ENCODE measurements around the gene PPP3R2. TPM values are rescaled to one million over a fixed set of nuclear protein-coding genes. Genes with fewer than 3 reads are reported as not detected.

PPP3R2 gene
- total and polyA plus RNA-seq, 2 experiments from 2014 or later, result not detected

DNA sequence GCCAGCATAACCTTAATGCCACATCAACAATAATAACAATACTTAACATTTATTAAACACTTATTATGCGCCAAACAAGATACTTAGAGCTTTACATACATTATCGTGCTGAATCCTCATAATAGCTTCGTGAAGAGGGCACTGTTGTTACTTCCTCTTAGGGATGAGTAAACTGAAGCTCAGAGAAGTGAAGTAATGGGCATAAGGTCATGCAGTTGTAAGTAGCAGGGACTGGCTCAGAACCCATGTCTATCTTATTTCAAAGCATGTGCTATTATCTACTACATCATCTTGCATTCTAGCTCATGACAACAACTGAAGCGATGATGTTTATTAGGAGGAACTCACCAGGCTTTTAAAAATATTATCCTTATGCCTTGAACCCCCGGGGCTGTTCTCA, 34.9 kb upstream of the PPP3R2 start:
- Mint-ChIP-seq H3K27ac (no peak overlapping the region), H3K4me3 (no peak overlapping the region), H3K9me3 (no peaks in the 10 kb centered on the region), H3K4me1 (peaks cover 9% of the 10 kb centered on the region; the same call in 2 of the 3 replicates), H3K36me3 (ENCODE audit: low read depth) (no peaks in the 10 kb centered on the region), H3K27me3 (ENCODE audit: insufficient read depth, low read depth, poor library complexity) (no peaks in the 10 kb centered on the region)
- no peak overlapping the region for H3K4me3 ChIP-seq
- no peaks in the 10 kb centered on the region for H4K20me1 ChIP-seq (replicated peaks; ENCODE audit: insufficient read depth)
- H3F3A ChIP-seq (replicated peaks; ENCODE audit: low read depth), result no peaks in the 10 kb centered on the region
- no peak for TF ChIP-seq CREB1 (CRISPR knock-in tag; IDR thresholded peaks at IDR 0.05; ENCODE audit: low read depth)
- no peak for ATAC-seq
- H3K9me2 ChIP-seq (ENCODE audit: insufficient read depth), result peaks cover 4% of the 10 kb centered on the region; the same call in 1 of the 2 replicates
- H3K27me3 ChIP-seq (ENCODE audit: insufficient read depth), result no peaks in the 10 kb centered on the region
- H3K79me2 ChIP-seq (replicated peaks; ENCODE audit: insufficient read depth), result no peaks in the 10 kb centered on the region
- no peaks in the 10 kb centered on the region for H3K36me3 ChIP-seq (ENCODE audit: insufficient read depth)
- no peak overlapping the region for H3K4me2 ChIP-seq
- no peak for DNase-seq (ENCODE audit: low spot score)
- H3K4me1 ChIP-seq (ENCODE audit: insufficient read depth), result 0 out of 2 replicates have a peak, but pooled peaks cover 2% of the 10 kb centered on the region
- H2AFZ ChIP-seq, result no peak overlapping the region
- no peak overlapping the region for H3K27ac ChIP-seq (ENCODE audit: low read depth)

- H3F3A ChIP-seq (replicated peaks; ENCODE audit: low read depth), result no peaks in the 10 kb centered on the region
- H3K4me3 ChIP-seq, result no peak overlapping the region
- Mint-ChIP-seq H3K27ac (no peak overlapping the region), H3K27me3 (ENCODE audit: insufficient read depth, low read depth, poor library complexity) (no peaks in the 10 kb centered on the region), H3K4me1 (peaks cover 9% of the 10 kb centered on the region; the same call in 2 of the 3 replicates), H3K9me3 (no peaks in the 10 kb centered on the region), H3K36me3 (ENCODE audit: low read depth) (no peaks in the 10 kb centered on the region), H3K4me3 (no peak overlapping the region)
- H3K9me2 ChIP-seq (ENCODE audit: insufficient read depth), result peaks cover 4% of the 10 kb centered on the region; the same call in 1 of the 2 replicates
- DNase-seq (ENCODE audit: low spot score) (peak; percentile 33), ATAC-seq (no peak)
- H3K36me3 ChIP-seq (ENCODE audit: insufficient read depth), result no peaks in the 10 kb centered on the region
- no peaks in the 10 kb centered on the region for H3K79me2 ChIP-seq (replicated peaks; ENCODE audit: insufficient read depth)
- H2AFZ ChIP-seq, result no peak overlapping the region
- H3K27ac ChIP-seq (ENCODE audit: low read depth), result no peak overlapping the region
- no peaks in the 10 kb centered on the region for H3K27me3 ChIP-seq (ENCODE audit: insufficient read depth)
- H4K20me1 ChIP-seq (replicated peaks; ENCODE audit: insufficient read depth), result no peaks in the 10 kb centered on the region
- 0 out of 2 replicates have a peak, but pooled peaks cover 2% of the 10 kb centered on the region for H3K4me1 ChIP-seq (ENCODE audit: insufficient read depth)
- no peak overlapping the region for H3K4me2 ChIP-seq
- TF ChIP-seq JUNB (IDR thresholded peaks at IDR 0.05; ENCODE audit: unreplicated experiment) (no peak), ZNF462 (CRISPR knock-in tag; IDR thresholded peaks at IDR 0.05) (no peak), ZNF331 (CRISPR knock-in tag; IDR thresholded peaks at IDR 0.05; ENCODE audit: low read depth) (no peak), REST (IDR thresholded peaks at IDR 0.05; ENCODE audit: unreplicated experiment) (peak; percentile 71), CREB1 (CRISPR knock-in tag; IDR thresholded peaks at IDR 0.05; ENCODE audit: low read depth) (no peak)
- TF ChIP-seq, protein P1, sequence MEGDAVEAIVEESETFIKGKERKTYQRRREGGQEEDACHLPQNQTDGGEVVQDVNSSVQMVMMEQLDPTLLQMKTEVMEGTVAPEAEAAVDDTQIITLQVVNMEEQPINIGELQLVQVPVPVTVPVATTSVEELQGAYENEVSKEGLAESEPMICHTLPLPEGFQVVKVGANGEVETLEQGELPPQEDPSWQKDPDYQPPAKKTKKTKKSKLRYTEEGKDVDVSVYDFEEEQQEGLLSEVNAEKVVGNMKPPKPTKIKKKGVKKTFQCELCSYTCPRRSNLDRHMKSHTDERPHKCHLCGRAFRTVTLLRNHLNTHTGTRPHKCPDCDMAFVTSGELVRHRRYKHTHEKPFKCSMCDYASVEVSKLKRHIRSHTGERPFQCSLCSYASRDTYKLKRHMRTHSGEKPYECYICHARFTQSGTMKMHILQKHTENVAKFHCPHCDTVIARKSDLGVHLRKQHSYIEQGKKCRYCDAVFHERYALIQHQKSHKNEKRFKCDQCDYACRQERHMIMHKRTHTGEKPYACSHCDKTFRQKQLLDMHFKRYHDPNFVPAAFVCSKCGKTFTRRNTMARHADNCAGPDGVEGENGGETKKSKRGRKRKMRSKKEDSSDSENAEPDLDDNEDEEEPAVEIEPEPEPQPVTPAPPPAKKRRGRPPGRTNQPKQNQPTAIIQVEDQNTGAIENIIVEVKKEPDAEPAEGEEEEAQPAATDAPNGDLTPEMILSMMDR (conservative IDR thresholded peaks at IDR 0.05; ENCODE audit: low read depth in 2 of 2), result no peak
- TF ChIP-seq, protein P2, sequence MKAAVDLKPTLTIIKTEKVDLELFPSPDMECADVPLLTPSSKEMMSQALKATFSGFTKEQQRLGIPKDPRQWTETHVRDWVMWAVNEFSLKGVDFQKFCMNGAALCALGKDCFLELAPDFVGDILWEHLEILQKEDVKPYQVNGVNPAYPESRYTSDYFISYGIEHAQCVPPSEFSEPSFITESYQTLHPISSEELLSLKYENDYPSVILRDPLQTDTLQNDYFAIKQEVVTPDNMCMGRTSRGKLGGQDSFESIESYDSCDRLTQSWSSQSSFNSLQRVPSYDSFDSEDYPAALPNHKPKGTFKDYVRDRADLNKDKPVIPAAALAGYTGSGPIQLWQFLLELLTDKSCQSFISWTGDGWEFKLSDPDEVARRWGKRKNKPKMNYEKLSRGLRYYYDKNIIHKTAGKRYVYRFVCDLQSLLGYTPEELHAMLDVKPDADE (IDR thresholded peaks at IDR 0.05), result no peak
These were observed 33.4 kb upstream of the PPP3R2 start for GRCh38 chr9:101628173-101628572.
